ENCODE results near the gene GPC3. TPM values are rescaled to one million over a fixed set of nuclear protein-coding genes. Genes with fewer than 3 reads are reported as not detected.

The GPC3 gene
- total RNA-seq, 2 donors from 2014 or later = not detected

GRCh38 chrX:133923113-133923512 is 62.3 kb downstream of the GPC3 start:
- Mint-ChIP-seq H3K4me1 (ENCODE audit: low read depth in 2 of 2) (peaks cover 7 to 10% of the 10 kb centered on the region in 2 donors), H3K4me3 (peak overlapping the region; percentile 54), H3K9me3 (no peaks in the 10 kb centered on the region), H3K27ac (peak overlapping the region in 1 of 2 donors; percentile 80), H3K27me3 (peaks cover 0 to 23% of the 10 kb centered on the region in 2 donors), H3K36me3 (no peaks in the 10 kb centered on the region)
- DNase-seq (ENCODE audit: low spot score) = no peak
- peak in 1 of 2 donors; percentile 68 for ATAC-seq

GRCh38 chrX:133922390-133922771 is 63.0 kb downstream of the GPC3 start:
- DNase-seq (ENCODE audit: low spot score) (no peak), ATAC-seq (no peak)
- H3K4me1 Mint-ChIP-seq (ENCODE audit: low read depth in 2 of 2) = peaks cover 7 to 10% of the 10 kb centered on the region in 2 donors
- H3K27ac Mint-ChIP-seq = peak overlapping the region in 1 of 2 donors; percentile 80
- H3K27me3 Mint-ChIP-seq = peaks cover 0 to 20% of the 10 kb centered on the region in 2 donors
- no peak overlapping the region for H3K4me3 Mint-ChIP-seq
- no peaks in the 10 kb centered on the region for H3K9me3 Mint-ChIP-seq
- no peaks in the 10 kb centered on the region for H3K36me3 Mint-ChIP-seq

GRCh38 chrX:133921764-133922389 is 63.5 kb downstream of the GPC3 start:
- peak in 1 of 2 donors; percentile 59 for ATAC-seq

GRCh38 chrX:133921086-133921485 is 64.3 kb downstream of the GPC3 start:
- DNase-seq (ENCODE audit: low spot score) = no peak
- Mint-ChIP-seq H3K36me3 (no peaks in the 10 kb centered on the region), H3K4me3 (no peak overlapping the region), H3K27me3 (peaks cover 0 to 19% of the 10 kb centered on the region in 2 donors), H3K4me1 (ENCODE audit: low read depth in 2 of 2) (peaks cover 7 to 10% of the 10 kb centered on the region in 2 donors), H3K27ac (no peak overlapping the region), H3K9me3 (no peaks in the 10 kb centered on the region)
- no peak for ATAC-seq

More at GRCh38 chrX:133921764-133922389, 63.5 kb downstream of the GPC3 start:
- Mint-ChIP-seq H3K9me3 (no peaks in the 10 kb centered on the region), H3K27me3 (peaks cover 0 to 22% of the 10 kb centered on the region in 2 donors), H3K4me3 (no peak overlapping the region), H3K4me1 (ENCODE audit: low read depth in 2 of 2) (peaks cover 7 to 10% of the 10 kb centered on the region in 2 donors), H3K36me3 (no peaks in the 10 kb centered on the region), H3K27ac (no peak overlapping the region)
- DNase-seq (ENCODE audit: low spot score) = no peak

- Mint-ChIP-seq H3K27ac (no peak overlapping the region), H3K4me1 (ENCODE audit: low read depth in 2 of 2) (peaks cover 7 to 10% of the 10 kb centered on the region in 2 donors), H3K27me3 (peaks cover 0 to 12% of the 10 kb centered on the region in 2 donors), H3K9me3 (no peaks in the 10 kb centered on the region), H3K4me3 (no peak overlapping the region), H3K36me3 (no peaks in the 10 kb centered on the region)
- no peak for ATAC-seq
- DNase-seq (ENCODE audit: low spot score) = no peak
Observed at GRCh38 chrX:133918361-133918771, 67.0 kb downstream of the GPC3 start.

- ATAC-seq (no peak), DNase-seq (ENCODE audit: low spot score) (no peak)
- Mint-ChIP-seq H3K4me3 (no peak overlapping the region), H3K4me1 (ENCODE audit: low read depth in 2 of 2) (peaks cover 0 to 3% of the 10 kb centered on the region in 2 donors), H3K27me3 (peaks cover 0 to 12% of the 10 kb centered on the region in 2 donors), H3K36me3 (no peaks in the 10 kb centered on the region), H3K9me3 (no peaks in the 10 kb centered on the region), H3K27ac (no peak overlapping the region)
Observed at GRCh38 chrX:133916984-133917722, 68.2 kb downstream of the GPC3 start.

GRCh38 chrX:133913658-133914388 is 71.6 kb downstream of the GPC3 start:
- Mint-ChIP-seq H3K27ac (no peak overlapping the region), H3K9me3 (no peaks in the 10 kb centered on the region), H3K4me1 (ENCODE audit: low read depth in 2 of 2) (no peaks in the 10 kb centered on the region), H3K36me3 (no peaks in the 10 kb centered on the region), H3K27me3 (peaks cover 0 to 8% of the 10 kb centered on the region in 2 donors), H3K4me3 (no peak overlapping the region)
- ATAC-seq (no peak), DNase-seq (ENCODE audit: low spot score) (no peak)

GRCh38 chrX:133913009-133913408 is 72.4 kb downstream of the GPC3 start:
- H3K36me3 Mint-ChIP-seq = no peaks in the 10 kb centered on the region
- no peaks in the 10 kb centered on the region for H3K9me3 Mint-ChIP-seq
- ATAC-seq = no peak
- DNase-seq (ENCODE audit: low spot score) = no peak
- no peaks in the 10 kb centered on the region for H3K4me1 Mint-ChIP-seq (ENCODE audit: low read depth in 2 of 2)
- H3K27ac Mint-ChIP-seq = no peak overlapping the region
- H3K27me3 Mint-ChIP-seq = peaks cover 0 to 5% of the 10 kb centered on the region in 2 donors
- no peak overlapping the region for H3K4me3 Mint-ChIP-seq

- H3K27me3 Mint-ChIP-seq = peaks cover 0 to 4% of the 10 kb centered on the region in 2 donors
- H3K27ac Mint-ChIP-seq = no peak overlapping the region
- no peak overlapping the region for H3K4me3 Mint-ChIP-seq
- DNase-seq (ENCODE audit: low spot score) = no peak
- H3K4me1 Mint-ChIP-seq (ENCODE audit: low read depth in 2 of 2) = no peaks in the 10 kb centered on the region
- ATAC-seq = no peak
- H3K36me3 Mint-ChIP-seq = no peaks in the 10 kb centered on the region
- H3K9me3 Mint-ChIP-seq = no peaks in the 10 kb centered on the region
Observed at GRCh38 chrX:133911825-133912495, 73.4 kb downstream of the GPC3 start.

GRCh38 chrX:133910539-133910938 is 74.9 kb downstream of the GPC3 start:
- DNase-seq (ENCODE audit: low spot score) = no peak
- ATAC-seq = no peak

GRCh38 chrX:133909888-133910287 is 75.5 kb downstream of the GPC3 start:
- peaks cover 5 to 9% of the 10 kb centered on the region in 2 donors for H3K27me3 Mint-ChIP-seq
- ATAC-seq (no peak), DNase-seq (ENCODE audit: low spot score) (no peak)
- no peak overlapping the region for H3K4me3 Mint-ChIP-seq
- H3K36me3 Mint-ChIP-seq = no peaks in the 10 kb centered on the region
- no peaks in the 10 kb centered on the region for H3K9me3 Mint-ChIP-seq
- H3K27ac Mint-ChIP-seq = no peak overlapping the region
- no peaks in the 10 kb centered on the region for H3K4me1 Mint-ChIP-seq (ENCODE audit: low read depth in 2 of 2)

More at GRCh38 chrX:133910539-133910938, 74.9 kb downstream of the GPC3 start:
- no peak overlapping the region for H3K4me3 Mint-ChIP-seq
- H3K27me3 Mint-ChIP-seq = peaks cover 3 to 8% of the 10 kb centered on the region in 2 donors
- no peaks in the 10 kb centered on the region for H3K36me3 Mint-ChIP-seq
- no peaks in the 10 kb centered on the region for H3K9me3 Mint-ChIP-seq
- no peak overlapping the region for H3K27ac Mint-ChIP-seq
- H3K4me1 Mint-ChIP-seq (ENCODE audit: low read depth in 2 of 2) = no peaks in the 10 kb centered on the region

- ATAC-seq (no peak), DNase-seq (ENCODE audit: low spot score) (no peak)
- Mint-ChIP-seq H3K4me1 (ENCODE audit: low read depth in 2 of 2) (no peaks in the 10 kb centered on the region), H3K4me3 (no peak overlapping the region), H3K36me3 (no peaks in the 10 kb centered on the region), H3K27me3 (peaks cover 5 to 9% of the 10 kb centered on the region in 2 donors), H3K27ac (no peak overlapping the region), H3K9me3 (no peaks in the 10 kb centered on the region)
Observed at GRCh38 chrX:133908223-133908955, 77.0 kb downstream of the GPC3 start.

GRCh38 chrX:133907606-133908005 is 77.8 kb downstream of the GPC3 start:
- no peaks in the 10 kb centered on the region for H3K36me3 Mint-ChIP-seq
- H3K27me3 Mint-ChIP-seq = peaks cover 5 to 6% of the 10 kb centered on the region in 2 donors
- ATAC-seq (no peak), DNase-seq (ENCODE audit: low spot score) (no peak)
- no peak overlapping the region for H3K27ac Mint-ChIP-seq
- H3K4me1 Mint-ChIP-seq (ENCODE audit: low read depth in 2 of 2) = no peaks in the 10 kb centered on the region
- H3K9me3 Mint-ChIP-seq = no peaks in the 10 kb centered on the region
- no peak overlapping the region for H3K4me3 Mint-ChIP-seq
